DND-41 (cell line): ENCODE data around the gene KRTAP1-1.
"Not testable (repeated sequence)": the region's sequence is repeated elsewhere in the genome, so short reads cannot be mapped to it uniquely, and the experiment has no call there.

ENCODE experiments used
- ATAC-seq: fragments of 200-7000 bp; cut with Tn5 transposase; 3 replicates; pipeline ENCODE4 v1.9.1; 2021; ENCODE audit warnings: low read depth; ENCODE audit not compliant: insufficient read depth
- DNase-seq: peaks from one replicate; pipeline ENCODE4 v3.0.0-alpha.2; 2020
- H2AFZ ChIP-seq: 2 replicates; pipeline ENCODE4 v1.6.0; 2012; ENCODE audit warnings: low read depth, low read length
- H3K27ac ChIP-seq: 2 replicates; pipeline ENCODE4 v1.5.1; 2012; ENCODE audit warnings: low read length, inconsistent platforms
- H3K27me3 ChIP-seq: fragments of 200-600 bp; sonication (generic); 2 replicates; pipeline ENCODE4 v1.6.0; 2012; ENCODE audit warnings: low read length, mild to moderate bottlenecking, inconsistent platforms; ENCODE audit not compliant: insufficient read depth, poor library complexity
- H3K36me3 ChIP-seq: 2 replicates; pipeline ENCODE4 v1.5.1; 2012; ENCODE audit warnings: low read length, inconsistent platforms; ENCODE audit not compliant: insufficient read depth
- H3K4me1 ChIP-seq: 2 replicates; pipeline ENCODE4 v1.5.1; 2012; ENCODE audit warnings: mild to moderate bottlenecking, low read length; ENCODE audit not compliant: insufficient read depth
- H3K4me2 ChIP-seq: 2 replicates; pipeline ENCODE4 v1.6.0; 2012; ENCODE audit warnings: mild to moderate bottlenecking, moderate library complexity, low read length, inconsistent platforms; ENCODE audit not compliant: insufficient read depth
- H3K4me3 ChIP-seq, 2 experiments: fragments of 200-600 bp in 1 of 2; shearing (Covaris generic) in 1 of 2; 2 replicates each; pipeline ENCODE4 v1.5.1; 2012 to 2016; ENCODE audit warnings: inconsistent platforms in 2 of 2, low read length in 2 of 2, mild to moderate bottlenecking in 2 of 2, low read depth in 1 of 2, moderate library complexity in 1 of 2
- H3K79me2 ChIP-seq: 2 replicates; pipeline ENCODE4 v1.6.0; 2012; ENCODE audit warnings: low read length, inconsistent platforms; ENCODE audit not compliant: insufficient read depth
- H3K9ac ChIP-seq: 2 replicates; pipeline ENCODE4 v1.6.0; 2012; ENCODE audit warnings: low read depth, mild to moderate bottlenecking, inconsistent platforms, low read length, moderate library complexity
- H3K9me3 ChIP-seq: 2 replicates; pipeline ENCODE4 v1.5.1; 2012; ENCODE audit warnings: low read length, moderate library complexity, mild to moderate bottlenecking, inconsistent platforms; ENCODE audit not compliant: insufficient read depth, severe bottlenecking
- H4K20me1 ChIP-seq: 2 replicates; pipeline ENCODE4 v1.6.0; 2012; ENCODE audit warnings: low read length; ENCODE audit not compliant: insufficient read depth
- CTCF ChIP-seq: IDR thresholded peaks from 2 replicates; pipeline ENCODE4 v1.5.1; 2012; ENCODE audit warnings: borderline replicate concordance, low read length, moderate library complexity, mild to moderate bottlenecking; ENCODE audit not compliant: poor library complexity, severe bottlenecking; ENCODE audit errors: extremely low read depth
- EZH2 ChIP-seq: IDR thresholded peaks from 3 replicates; pipeline ENCODE4 v1.6.1; 2012; ENCODE audit warnings: borderline replicate concordance, low read depth, mild to moderate bottlenecking, moderate library complexity, low read length, inconsistent platforms; ENCODE audit not compliant: severe bottlenecking

Gene KRTAP1-1

GRCh38 chr17:41054025-41054424, 12.8 kb upstream of the KRTAP1-1 start:
- Histone ChIP-seq H3K4me3 (no peak overlapping the region), H3K27me3 (peaks cover 8% of the 10 kb centered on the region), H3K36me3 (no peaks in the 10 kb centered on the region), H3K4me2 (no peak overlapping the region), H3K9ac (no peak overlapping the region), H3K4me1 (no peaks in the 10 kb centered on the region), H2AFZ (no peak overlapping the region), H3K27ac (no peak overlapping the region), H4K20me1 (no peaks in the 10 kb centered on the region), H3K9me3 (no peaks in the 10 kb centered on the region), H3K79me2 (no peaks in the 10 kb centered on the region)
- no peak for DNase-seq
- ATAC-seq, result no peak
- TF ChIP-seq CTCF, result no peak
- TF ChIP-seq EZH2, result no peak

- no peaks in the 10 kb centered on the region for H3K9me3 ChIP-seq
- no peak for DNase-seq
- H3K9ac ChIP-seq, result no peak overlapping the region
- H3K4me1 ChIP-seq, result no peaks in the 10 kb centered on the region
- peaks cover 10% of the 10 kb centered on the region for H3K27me3 ChIP-seq
- H3K4me2 ChIP-seq, result no peak overlapping the region
- ATAC-seq, result no peak
- H3K79me2 ChIP-seq, result no peaks in the 10 kb centered on the region
- no peaks in the 10 kb centered on the region for H4K20me1 ChIP-seq
- H3K4me3 ChIP-seq, result no peak overlapping the region
- no peak overlapping the region for H2AFZ ChIP-seq
- H3K36me3 ChIP-seq, result no peaks in the 10 kb centered on the region
- TF ChIP-seq CTCF (no peak), EZH2 (no peak)
- H3K27ac ChIP-seq, result no peak overlapping the region
These were observed 11.3 kb upstream of the KRTAP1-1 start for GRCh38 chr17:41052566-41052965.

- Histone ChIP-seq H2AFZ (no peak overlapping the region), H3K27me3 (peaks cover 9% of the 10 kb centered on the region), H3K4me2 (no peak overlapping the region), H3K9me3 (no peaks in the 10 kb centered on the region), H4K20me1 (no peaks in the 10 kb centered on the region), H3K4me3 (no peak overlapping the region), H3K4me1 (no peaks in the 10 kb centered on the region), H3K9ac (no peak overlapping the region), H3K36me3 (no peaks in the 10 kb centered on the region), H3K27ac (no peak overlapping the region), H3K79me2 (no peaks in the 10 kb centered on the region)
- TF ChIP-seq EZH2, result no peak
- TF ChIP-seq CTCF, result no peak
- no peak for ATAC-seq
- DNase-seq, result no peak
These were observed 7.9 kb upstream of the KRTAP1-1 start for GRCh38 chr17:41049110-41049509.

GRCh38 chr17:41048441-41048840, 7.2 kb upstream of the KRTAP1-1 start:
- Histone ChIP-seq H3K36me3 (no peaks in the 10 kb centered on the region), H3K79me2 (no peaks in the 10 kb centered on the region), H3K27me3 (peaks cover 7% of the 10 kb centered on the region), H3K27ac (no peak overlapping the region), H2AFZ (no peak overlapping the region), H3K9ac (no peak overlapping the region), H3K4me3 (no peak overlapping the region), H4K20me1 (no peaks in the 10 kb centered on the region), H3K4me2 (no peak overlapping the region), H3K9me3 (no peaks in the 10 kb centered on the region), H3K4me1 (no peaks in the 10 kb centered on the region)
- TF ChIP-seq EZH2 (no peak), CTCF (no peak)
- ATAC-seq (no peak), DNase-seq (no peak)

GRCh38 chr17:41046735-41047465, 5.7 kb upstream of the KRTAP1-1 start, which contains the start of gene KRTAP2-1:
KRTAP2-1 (minus strand) TSS chr17:41047316; CDS start chr17:41047267, 49 bp downstream.
- H4K20me1 ChIP-seq, H3K9ac ChIP-seq, H3K9me3 ChIP-seq, H2AFZ ChIP-seq, H3K36me3 ChIP-seq, H3K27me3 ChIP-seq, ATAC-seq, DNase-seq, H3K79me2 ChIP-seq, H3K4me1 ChIP-seq, H3K27ac ChIP-seq, H3K4me2 ChIP-seq, H3K4me3 ChIP-seq: not testable (repeated sequence)
